GM12873 (cell line): Measurements from ENCODE around the gene PGAP2.

Experiments
- TF ChIP-seq, protein P1 (sequence below): IDR thresholded peaks from 2 replicates; pipeline ENCODE4 v1.5.1; 2012; ENCODE audit warnings: low read depth, mild to moderate bottlenecking, moderate library complexity, low read length, control low read depth; ENCODE audit not compliant: insufficient read depth; ENCODE audit errors: missing control alignments

Gene PGAP2

DNA sequence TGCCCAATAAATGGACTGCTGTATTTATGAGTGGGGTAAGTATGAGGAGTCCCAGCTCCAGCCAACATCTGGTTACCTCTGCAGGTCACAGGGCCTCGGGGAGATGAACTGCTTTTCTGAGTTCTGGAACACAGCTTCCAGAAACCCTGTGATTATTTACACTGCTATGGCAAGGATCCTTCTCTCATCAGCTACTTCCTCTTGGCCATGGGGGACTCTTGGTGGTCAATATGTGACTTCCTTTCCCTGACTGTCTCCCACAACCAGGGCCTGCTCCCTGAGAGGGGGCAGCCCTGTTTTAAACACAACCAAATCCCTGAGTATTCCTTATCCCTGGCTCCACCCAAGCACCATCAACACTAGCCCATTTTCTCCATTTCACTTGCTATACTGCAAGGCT is 22.4 kb downstream of the PGAP2 start:
- TF ChIP-seq, protein P1, sequence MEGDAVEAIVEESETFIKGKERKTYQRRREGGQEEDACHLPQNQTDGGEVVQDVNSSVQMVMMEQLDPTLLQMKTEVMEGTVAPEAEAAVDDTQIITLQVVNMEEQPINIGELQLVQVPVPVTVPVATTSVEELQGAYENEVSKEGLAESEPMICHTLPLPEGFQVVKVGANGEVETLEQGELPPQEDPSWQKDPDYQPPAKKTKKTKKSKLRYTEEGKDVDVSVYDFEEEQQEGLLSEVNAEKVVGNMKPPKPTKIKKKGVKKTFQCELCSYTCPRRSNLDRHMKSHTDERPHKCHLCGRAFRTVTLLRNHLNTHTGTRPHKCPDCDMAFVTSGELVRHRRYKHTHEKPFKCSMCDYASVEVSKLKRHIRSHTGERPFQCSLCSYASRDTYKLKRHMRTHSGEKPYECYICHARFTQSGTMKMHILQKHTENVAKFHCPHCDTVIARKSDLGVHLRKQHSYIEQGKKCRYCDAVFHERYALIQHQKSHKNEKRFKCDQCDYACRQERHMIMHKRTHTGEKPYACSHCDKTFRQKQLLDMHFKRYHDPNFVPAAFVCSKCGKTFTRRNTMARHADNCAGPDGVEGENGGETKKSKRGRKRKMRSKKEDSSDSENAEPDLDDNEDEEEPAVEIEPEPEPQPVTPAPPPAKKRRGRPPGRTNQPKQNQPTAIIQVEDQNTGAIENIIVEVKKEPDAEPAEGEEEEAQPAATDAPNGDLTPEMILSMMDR: no peak

DNA sequence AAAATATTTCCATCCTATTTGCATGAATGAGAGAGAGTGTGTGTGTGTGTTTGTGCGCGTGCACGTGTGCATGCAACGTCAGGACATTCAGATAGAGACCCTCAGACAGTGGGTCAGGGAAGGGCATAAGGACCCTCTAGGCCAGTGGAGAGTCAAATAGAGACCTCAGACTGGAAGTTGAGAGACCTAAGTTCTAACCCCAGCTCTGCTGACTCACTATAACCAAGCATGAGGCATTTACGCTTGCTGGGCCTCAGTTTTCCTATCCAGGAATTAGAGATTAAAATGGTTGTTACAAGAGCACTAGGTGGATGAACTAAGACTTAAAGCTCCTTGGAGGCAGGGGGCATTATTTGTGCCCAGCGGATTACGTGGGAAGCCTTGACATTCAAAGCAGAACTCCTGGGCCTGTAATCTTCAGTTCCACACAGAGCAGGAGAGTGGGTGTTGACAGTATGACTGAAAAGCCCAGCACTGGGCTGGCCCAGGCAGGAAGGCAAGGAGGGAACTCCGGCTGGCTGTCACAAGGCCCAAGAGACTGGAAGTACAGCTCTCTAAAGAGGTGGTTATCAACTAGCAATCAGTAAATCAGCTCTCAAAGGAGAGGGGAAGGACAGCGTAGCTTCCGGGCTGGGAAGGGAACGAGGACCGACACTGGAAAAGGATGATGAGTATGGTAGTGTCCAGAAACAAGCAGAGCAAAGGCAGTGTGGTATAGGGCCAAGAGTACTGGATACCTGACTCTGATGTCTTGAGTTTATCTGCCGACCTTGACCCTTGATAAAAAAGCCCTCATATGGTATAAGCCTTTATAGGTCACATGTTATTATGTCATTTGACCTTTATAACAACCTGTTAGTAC is 23.2 kb downstream of the PGAP2 start:
- TF ChIP-seq, protein P1: no peak

DNA sequence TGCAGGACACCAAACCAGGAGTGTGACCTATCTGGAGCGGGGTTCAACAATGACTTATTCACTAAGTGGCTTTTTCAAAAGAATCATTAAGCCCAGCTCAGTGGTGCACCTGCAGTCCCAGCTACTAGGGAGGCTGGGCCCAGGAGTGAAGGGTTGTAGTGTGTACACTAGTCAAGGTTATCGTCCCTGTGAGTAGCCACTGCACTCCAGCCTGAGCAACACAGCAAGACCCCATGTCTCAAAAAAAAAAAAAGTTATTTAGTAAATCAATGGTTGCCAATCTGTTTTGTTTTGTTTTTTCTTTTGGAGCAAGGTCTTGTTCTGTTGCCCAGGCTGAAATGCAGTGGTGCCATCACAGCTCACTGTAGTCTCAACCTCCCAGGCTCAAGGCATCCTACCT is 24.5 kb downstream of the PGAP2 start:
- TF ChIP-seq, protein P1: no peak

- TF ChIP-seq, protein P1: no peak
Observed at GRCh38 chr11:3833449-3833848, 25.1 kb downstream of the PGAP2 start.

- TF ChIP-seq, protein P1: no peak
Observed at GRCh38 chr11:3834349-3834663, 25.9 kb downstream of the PGAP2 start.

- TF ChIP-seq, protein P1: no peak
Observed at GRCh38 chr11:3834664-3835461, 26.5 kb downstream of the PGAP2 start.

DNA sequence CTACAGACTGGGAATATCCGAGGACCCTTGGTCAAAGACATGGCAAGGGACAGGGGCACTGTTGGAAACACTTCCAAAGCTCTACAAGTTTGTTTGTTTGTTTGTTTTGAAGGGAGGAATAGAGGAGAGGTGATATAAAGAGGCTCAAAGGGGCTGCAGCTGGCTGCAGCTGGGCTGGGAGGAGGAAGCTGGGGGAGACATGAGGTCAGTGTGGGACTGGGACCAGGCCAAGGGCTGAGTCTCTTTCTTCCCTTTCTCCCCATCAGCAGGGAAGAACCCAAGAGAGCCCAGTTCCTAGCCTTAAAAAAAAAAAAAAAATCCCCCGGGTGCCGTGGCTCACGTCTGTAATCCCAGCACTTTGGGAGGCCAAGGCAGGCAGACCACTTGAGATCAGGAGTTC is 27.4 kb downstream of the PGAP2 start:
- TF ChIP-seq, protein P1: no peak
